ENCODE measurements around the gene RHBDL3. TPM values are rescaled to one million over a fixed set of nuclear protein-coding genes. Genes with fewer than 3 reads are reported as not detected.

RHBDL3 gene
- total RNA-seq, 1 donor from 2014 or later = 0.41 TPM

DNA sequence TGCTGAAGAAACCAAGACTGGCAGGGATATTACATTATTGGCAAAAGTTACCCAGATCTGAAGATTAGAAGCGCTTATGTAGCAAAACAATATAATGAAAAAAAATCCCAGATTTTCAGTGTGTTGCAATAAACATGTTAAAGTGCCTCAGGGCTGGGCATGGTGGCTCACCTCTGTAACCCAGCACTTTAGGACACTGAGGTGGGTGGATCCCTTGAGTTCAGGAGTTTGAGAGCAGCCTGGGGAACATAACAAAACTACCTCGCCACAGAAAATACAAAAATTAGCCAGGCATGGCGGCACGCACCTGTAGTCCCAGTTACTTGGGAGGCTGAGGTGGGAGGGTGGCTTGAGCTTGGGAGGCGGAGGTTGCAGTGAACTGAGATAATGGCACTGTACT lies 91.1 kb downstream of the RHBDL3 start:
- Histone ChIP-seq H3K9me3 (no peaks in the 10 kb centered on the region), H3K4me3 (no peak overlapping the region), H3K4me1 (peaks cover 57% of the 10 kb centered on the region), H3K36me3 (peaks cover 87% of the 10 kb centered on the region), H3K27ac (no peak overlapping the region), H3K27me3 (no peaks in the 10 kb centered on the region)
- intact Hi-C loops (cut with DNase I) = no loop called here
- ATAC-seq (no peak), DNase-seq (no peak)
- TF ChIP-seq, protein P1, sequence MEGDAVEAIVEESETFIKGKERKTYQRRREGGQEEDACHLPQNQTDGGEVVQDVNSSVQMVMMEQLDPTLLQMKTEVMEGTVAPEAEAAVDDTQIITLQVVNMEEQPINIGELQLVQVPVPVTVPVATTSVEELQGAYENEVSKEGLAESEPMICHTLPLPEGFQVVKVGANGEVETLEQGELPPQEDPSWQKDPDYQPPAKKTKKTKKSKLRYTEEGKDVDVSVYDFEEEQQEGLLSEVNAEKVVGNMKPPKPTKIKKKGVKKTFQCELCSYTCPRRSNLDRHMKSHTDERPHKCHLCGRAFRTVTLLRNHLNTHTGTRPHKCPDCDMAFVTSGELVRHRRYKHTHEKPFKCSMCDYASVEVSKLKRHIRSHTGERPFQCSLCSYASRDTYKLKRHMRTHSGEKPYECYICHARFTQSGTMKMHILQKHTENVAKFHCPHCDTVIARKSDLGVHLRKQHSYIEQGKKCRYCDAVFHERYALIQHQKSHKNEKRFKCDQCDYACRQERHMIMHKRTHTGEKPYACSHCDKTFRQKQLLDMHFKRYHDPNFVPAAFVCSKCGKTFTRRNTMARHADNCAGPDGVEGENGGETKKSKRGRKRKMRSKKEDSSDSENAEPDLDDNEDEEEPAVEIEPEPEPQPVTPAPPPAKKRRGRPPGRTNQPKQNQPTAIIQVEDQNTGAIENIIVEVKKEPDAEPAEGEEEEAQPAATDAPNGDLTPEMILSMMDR (IDR thresholded peaks at IDR 0.05) = no peak

DNA sequence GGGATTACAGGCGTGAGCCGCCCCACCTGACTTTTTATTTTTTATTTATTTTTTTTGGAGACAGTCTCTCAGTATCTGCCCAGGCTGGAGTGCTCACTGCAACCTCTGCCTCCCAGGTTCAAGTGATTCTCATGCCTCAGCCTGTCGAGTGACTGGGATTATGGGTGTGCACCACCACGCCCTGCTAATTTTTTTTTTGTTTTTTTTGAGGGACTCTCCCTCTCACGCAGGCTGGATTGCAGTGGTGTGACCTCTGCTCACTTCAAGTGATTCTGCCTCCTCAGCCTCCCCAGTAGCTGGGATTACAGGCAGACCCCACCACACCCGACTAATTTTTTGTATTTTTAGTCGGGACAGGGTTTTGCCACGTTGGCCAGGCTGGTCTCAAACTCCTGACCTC lies 92.0 kb downstream of the RHBDL3 start:
- H3K4me3 ChIP-seq = no peak overlapping the region
- intact Hi-C loops (cut with DNase I) = no loop called here
- no peak overlapping the region for H3K27ac ChIP-seq
- H3K9me3 ChIP-seq = no peaks in the 10 kb centered on the region
- ATAC-seq (no peak), DNase-seq (no peak)
- TF ChIP-seq, protein P1 (IDR thresholded peaks at IDR 0.05) = no peak
- peaks cover 48% of the 10 kb centered on the region for H3K4me1 ChIP-seq
- peaks cover 95% of the 10 kb centered on the region for H3K36me3 ChIP-seq
- H3K27me3 ChIP-seq = no peaks in the 10 kb centered on the region

DNA sequence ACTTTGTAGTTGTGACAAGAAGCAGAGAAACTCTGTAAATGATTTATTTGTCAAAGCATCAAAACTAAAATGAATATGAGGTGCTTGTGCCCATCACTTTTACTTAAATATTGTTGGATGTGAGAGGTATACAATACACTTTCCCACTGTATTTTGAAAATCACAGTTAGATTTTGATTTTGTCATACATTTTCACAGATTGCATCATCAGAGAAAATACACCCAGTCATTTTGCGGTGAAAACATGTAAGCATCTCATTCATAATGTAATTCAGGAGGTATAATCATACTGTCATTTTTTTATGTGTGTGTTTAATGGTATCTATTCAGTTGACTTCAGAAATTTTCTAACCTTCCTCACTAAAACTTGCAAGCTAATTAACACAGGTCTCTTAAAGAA lies 95.6 kb downstream of the RHBDL3 start:
- no peak overlapping the region for H3K4me3 ChIP-seq
- ATAC-seq (no peak), DNase-seq (no peak)
- no peaks in the 10 kb centered on the region for H3K27me3 ChIP-seq
- H3K27ac ChIP-seq = no peak overlapping the region
- peaks cover 99% of the 10 kb centered on the region for H3K36me3 ChIP-seq
- intact Hi-C loops (cut with DNase I) = no loop called here
- peaks cover 14% of the 10 kb centered on the region for H3K4me1 ChIP-seq
- no peaks in the 10 kb centered on the region for H3K9me3 ChIP-seq
- TF ChIP-seq, protein P1 (IDR thresholded peaks at IDR 0.05) = no peak

DNA sequence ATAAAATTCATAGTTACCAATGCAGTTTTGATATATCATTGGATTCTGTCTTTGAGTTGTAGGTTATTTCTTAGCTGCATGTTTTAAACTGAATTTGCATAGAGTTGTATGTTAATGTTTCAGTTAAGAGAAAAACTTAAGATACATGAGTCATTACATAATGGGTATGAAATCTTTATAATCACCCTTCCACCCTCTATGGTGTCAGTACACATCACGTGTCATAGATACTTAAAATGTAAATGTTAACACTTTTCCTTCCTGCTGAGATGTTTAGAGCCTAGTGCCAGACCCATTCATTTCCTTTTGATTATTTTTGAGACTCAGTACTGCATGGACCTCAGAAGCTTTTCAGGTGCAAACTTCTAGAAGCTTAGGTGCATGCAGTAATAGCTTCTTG lies 104.8 kb downstream of the RHBDL3 start:
- no peak overlapping the region for H3K4me3 ChIP-seq
- no peaks in the 10 kb centered on the region for H3K4me1 ChIP-seq
- no peaks in the 10 kb centered on the region for H3K27me3 ChIP-seq
- intact Hi-C loops (cut with DNase I) = no loop called here
- TF ChIP-seq, protein P1 (IDR thresholded peaks at IDR 0.05) = no peak
- H3K36me3 ChIP-seq = peaks cover 100% of the 10 kb centered on the region
- no peak for ATAC-seq
- no peak overlapping the region for H3K27ac ChIP-seq
- H3K9me3 ChIP-seq = no peaks in the 10 kb centered on the region
- DNase-seq = no peak

Small RNAs within 50 kb of the gene (microRNA-seq; reads per million reads assigned to microRNA genes)
- gene MIR632 (ENCODE audit: borderline microRNAs expressed) = not detected

Other genes with a start within 250 kb of the RHBDL3 start
- 46.6 TPM for gene RHOT1, start 123.3 kb upstream of the RHBDL3 start, total RNA-seq
- 14.2 TPM for gene C17orf75, start 76.3 kb downstream of the RHBDL3 start, total RNA-seq
- 133 TPM for gene ZNF207, start 84.3 kb downstream of the RHBDL3 start, total RNA-seq
- gene PSMD11, start 178.7 kb downstream of the RHBDL3 start, total RNA-seq = 62.8 TPM
- 1.6 TPM for gene CDK5R1, start 221.2 kb downstream of the RHBDL3 start, total RNA-seq